ENCODE measurements around the gene HSP90AA1.
"Not testable (repeated sequence)": the region's sequence is repeated elsewhere in the genome, so short reads cannot be mapped to it uniquely, and the experiment has no call there.

Gene HSP90AA1

DNA sequence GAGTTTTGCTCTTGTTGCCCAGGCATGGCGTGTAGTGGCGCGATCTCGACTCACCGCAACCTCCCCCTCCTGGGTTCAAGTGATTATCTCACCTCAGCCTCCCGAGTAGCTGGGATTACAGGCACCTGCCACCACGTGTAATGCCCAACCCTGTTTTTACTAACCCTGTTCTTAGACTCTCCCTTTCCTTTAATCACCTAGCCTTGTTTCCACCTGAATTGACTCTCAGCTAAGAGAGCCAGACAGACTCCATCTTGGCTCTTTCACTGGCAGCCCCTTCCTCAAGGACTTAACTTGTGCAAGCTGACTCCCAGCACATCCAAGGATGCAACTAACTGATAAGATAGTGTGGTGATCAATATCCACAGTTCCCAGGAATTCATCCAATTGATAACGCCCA is 22.3 kb downstream of the HSP90AA1 start:
- DNase-seq: not testable (repeated sequence)

DNA sequence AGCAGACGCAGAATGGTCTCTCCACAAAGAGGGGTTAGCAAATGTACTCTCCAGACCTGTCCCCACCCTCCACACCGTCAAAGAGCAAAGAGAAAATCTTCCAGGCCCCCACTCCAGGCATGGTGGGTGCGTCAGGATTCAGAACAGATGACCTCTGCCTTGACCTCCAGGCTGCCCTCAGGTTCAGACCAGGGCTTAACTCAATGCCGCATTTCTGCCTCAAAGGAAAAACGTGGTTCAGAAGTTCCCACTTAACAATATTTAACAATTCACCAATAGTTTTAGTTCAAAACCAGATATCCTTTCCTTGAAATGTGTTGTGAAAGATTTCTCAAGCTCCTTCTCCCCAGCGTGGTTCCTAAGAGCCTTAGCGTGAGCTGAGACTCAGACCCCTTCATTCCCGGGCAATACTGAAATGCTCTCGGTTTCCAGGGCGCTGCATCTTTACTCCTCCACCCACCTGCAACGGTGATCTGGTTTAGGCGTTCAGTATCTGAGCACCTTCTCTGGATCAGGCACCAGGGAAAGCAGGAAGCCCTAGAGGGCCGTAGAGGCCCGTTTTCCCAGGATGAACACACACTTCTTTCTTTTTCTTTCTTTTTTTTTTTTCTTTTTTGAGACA is 22.9 kb downstream of the HSP90AA1 start:
- no peak for DNase-seq

DNA sequence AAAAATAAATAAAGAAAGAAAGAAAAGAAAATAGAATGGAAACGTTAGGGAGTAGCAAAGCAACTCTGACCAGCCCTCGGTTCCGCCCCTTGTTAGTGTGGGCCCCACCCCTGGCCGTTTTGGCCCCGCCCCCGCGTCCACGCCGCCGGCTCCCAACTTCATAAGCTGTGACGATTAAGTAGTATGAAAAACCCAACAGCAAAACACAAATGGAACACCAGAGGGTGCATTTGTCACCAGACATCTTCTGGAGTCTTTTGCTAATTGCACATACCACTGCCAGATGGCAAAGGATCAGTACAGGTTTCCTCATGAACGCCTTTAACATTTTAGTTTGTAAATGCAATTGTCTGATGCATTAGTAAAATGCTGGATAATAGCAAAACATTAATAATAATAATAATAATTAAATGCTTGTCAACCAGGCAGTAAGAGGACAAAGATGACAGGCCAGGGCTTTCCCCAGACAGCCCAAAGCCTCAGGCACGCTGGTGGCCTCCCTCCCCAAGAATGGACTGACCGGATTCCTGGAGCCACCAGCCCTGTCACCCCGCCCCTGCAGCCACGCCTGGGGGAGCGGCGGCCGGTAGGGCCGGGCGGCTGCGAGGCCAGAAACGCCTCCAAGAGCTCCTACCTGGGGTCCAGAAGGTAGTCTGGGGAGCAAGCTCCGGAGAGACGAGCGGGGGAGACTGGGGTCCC is 23.6 kb downstream of the HSP90AA1 start:
- DNase-seq: peak; percentile 57

- DNase-seq: no peak
Observed at GRCh38 chr14:102058961-102059360, 27.9 kb downstream of the HSP90AA1 start.

- no peak for DNase-seq
Observed at GRCh38 chr14:102058146-102058545, 28.7 kb downstream of the HSP90AA1 start.

- DNase-seq: no peak
Observed at GRCh38 chr14:102057480-102058114, 29.2 kb downstream of the HSP90AA1 start.

DNA sequence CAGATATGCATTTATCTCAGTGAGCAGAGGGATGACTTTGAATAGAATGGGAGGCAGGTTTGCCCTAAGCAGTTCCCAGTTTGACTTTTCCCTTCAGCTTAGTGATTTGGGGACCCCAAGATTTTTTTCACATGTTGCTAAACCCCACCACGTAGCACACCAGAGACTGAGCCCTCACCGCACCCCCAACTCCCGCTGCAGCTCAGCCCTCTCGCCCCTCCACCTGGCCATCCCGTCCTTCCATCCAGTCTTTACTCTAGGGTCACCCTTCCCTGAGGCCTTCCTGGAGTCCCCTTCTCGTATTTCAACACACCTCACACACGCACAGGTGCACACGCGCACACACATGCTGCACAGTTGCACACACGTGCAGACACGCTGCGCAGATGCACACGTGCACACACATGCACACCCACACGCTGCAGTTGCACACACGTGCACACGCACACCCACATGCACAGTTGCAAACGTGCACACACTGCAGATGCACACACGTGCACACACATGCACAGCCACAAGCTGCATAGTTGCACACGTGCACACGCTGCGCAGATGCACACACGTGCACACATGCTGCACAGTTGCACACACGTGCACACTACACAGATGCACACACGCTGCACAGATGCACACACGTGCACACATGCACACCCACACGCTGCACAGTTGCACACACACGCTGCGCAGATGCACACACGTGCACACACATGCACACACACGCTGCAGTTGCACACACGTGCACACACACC is 30.0 kb downstream of the HSP90AA1 start:
- DNase-seq: no peak

GRCh38 chr14:102055181-102055901 is 31.5 kb downstream of the HSP90AA1 start:
- DNase-seq: no peak

- DNase-seq: no peak
Observed at GRCh38 chr14:102052522-102052921, 34.3 kb downstream of the HSP90AA1 start.

- DNase-seq: no peak
Observed at GRCh38 chr14:102050625-102051024, 36.2 kb downstream of the HSP90AA1 start.

DNA sequence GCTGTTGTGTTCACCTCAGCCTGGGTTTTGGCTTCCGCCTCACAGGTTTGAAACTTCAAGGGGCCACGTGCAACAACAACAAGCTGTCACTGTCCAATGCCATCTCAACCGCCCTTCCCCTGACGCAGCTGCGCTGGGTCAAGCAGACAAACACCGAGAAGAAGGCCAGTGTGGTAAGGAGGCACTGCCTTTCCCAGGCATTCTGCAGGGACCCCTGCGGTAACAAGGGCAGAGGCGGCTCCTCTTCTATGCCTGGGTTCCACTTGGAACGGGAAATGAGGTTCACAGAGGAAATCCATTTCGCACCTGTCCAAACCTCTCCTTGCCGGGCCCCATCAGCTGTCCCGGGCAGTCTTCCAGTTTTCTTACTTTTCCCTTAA is 36.8 kb downstream of the HSP90AA1 start:
- DNase-seq: no peak

DNA sequence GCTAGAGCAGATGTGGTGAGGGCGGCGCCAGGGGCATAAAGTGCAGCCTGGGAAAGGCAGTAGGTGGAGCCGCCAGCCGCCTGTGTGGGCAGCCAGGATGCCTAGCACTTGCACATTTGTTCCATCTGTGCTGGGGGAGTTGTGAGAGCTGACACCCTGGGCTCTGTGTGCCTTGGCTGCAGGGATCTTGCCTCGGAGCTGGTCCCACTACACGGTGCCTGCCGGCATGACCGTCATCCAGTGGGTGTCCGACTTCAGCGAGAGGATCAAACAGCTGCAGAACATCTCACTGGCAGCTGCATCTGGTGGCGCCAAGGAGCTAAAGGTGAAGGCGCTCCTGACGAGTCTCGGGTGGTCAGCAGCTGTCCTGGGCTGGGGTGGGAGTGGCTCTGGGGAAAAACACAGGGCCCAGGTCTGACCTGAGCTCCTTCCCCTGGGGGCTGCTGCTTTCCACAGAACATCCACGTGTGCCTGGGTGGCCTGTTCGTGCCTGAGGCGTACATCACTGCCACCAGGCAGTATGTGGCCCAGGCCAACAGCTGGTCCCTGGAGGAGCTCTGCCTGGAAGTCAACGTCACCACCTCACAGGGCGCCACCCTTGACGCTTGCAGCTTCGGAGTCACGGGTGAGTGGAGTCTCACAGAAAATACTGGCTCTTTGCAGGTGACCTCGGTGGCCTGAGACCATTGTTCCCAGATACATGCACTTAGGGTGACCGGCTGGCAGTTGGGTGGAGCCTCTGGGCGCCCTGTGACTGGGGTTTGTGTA is 37.4 kb downstream of the HSP90AA1 start:
- no peak for DNase-seq

DNA sequence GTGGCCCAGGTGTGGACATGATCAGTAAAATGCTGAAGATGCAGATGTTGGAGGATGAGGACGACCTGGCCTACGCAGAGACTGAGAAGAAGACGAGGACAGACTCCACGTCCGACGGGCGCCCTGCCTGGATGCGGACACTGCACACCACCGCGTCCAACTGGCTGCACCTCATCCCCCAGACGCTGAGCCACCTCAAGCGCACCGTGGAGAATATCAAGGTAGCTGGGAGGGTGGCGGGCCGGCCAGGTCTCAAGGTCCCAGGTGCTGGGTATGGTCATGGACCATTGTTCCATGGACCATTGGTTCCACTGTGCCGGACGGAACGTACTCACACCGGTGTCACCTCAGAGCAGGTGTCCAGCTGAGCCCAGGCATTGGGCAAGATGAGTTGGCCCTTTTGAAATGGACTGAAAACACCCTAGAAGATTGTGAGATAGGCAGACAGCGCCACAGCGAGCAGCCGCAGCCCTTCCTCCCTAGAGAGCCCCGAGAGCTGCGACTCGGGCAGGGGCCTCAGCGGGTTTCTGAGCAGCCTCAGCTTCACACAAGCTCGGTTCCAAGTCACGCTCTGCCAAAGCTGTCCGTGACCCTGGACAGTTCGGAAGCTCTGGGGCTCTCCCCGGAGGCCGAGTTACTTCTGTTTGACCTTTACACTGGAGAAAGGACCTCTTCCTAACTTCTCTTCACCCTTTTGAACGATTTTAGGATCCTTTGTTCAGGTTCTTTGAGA is 38.9 kb downstream of the HSP90AA1 start:
- no peak for DNase-seq

DNA sequence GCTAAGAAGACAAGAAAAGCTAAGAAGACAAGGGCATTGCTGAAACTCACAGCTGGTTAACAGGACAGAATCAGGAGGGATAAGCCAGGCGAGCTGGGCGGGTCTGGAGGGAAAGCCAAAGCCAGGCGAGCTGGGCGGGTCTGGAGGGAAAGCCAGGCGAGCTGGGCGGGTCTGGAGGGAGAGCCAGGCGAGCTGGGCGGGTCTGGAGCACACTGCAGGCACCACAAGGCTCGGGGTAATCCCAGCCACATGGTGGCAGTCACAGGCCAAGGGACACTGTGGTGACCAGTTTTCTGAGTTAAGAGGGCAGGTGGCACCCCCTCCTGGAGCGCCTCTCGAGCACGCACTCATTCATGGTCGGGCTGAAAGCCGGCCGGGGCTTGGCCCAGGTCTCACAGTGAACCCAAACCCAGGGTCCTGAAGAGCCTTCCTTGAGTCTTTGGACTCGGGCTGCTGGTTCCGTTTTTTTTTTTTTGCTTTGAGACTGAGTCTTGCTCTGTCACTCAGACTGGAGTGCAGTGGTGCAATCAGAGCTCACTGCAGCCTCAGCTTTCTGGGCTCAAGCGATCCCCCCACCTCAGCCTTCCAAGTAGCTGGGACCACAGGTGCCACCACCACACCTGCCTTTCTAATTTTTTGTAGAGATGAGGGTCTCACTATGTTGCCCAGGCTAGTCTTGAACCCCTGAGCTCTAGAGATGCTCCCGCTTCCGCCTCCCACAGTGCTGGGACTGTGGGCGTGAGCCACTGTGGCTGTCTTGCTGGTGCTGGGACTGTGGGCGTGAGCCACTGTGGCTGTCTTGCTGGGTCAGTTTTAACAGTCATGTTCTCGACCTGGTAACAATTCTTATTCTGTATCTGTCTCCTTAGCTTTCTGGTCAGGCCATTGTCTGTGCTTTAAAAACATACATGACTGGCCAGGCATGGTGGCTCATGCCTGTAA is 40.2 kb downstream of the HSP90AA1 start:
- DNase-seq: no peak

- no peak for DNase-seq
Observed at GRCh38 chr14:102044566-102044965, 42.3 kb downstream of the HSP90AA1 start.

DNA sequence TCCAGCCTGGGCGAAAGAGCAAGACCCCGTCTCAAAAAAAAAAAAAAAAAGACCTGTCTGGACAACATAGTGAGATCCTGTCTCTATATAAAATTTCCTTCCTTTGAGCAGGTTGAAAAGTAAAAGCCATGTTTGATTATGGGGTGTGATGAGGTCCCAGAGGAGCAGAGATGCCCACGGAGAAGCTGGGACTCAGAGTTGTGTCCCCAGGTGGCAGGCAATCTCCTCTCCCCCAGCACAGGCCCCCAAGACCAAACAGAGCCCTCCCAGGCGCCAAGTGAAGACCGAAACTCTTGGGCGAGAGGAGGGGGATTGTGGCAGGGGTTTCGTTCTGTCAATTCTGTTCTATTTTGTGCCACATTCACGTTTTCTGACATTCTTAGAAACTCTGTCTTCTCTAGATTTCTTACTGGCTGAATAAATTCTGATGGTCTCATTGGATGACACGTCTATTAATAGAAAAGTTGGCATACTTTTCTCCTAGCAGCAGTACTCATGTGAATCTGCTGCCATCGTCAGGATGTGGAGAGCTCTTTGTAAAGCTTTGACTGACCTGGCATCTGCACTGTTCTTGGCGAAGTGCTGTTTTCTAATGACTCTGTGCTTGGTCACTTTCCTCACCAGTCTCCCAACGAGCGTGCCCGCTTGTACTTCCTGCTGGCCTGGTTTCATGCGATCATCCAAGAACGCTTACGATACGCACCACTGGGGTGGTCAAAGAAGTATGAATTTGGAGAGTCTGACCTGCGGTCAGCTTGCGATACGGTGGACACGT is 43.4 kb downstream of the HSP90AA1 start:
- DNase-seq: no peak

DNA sequence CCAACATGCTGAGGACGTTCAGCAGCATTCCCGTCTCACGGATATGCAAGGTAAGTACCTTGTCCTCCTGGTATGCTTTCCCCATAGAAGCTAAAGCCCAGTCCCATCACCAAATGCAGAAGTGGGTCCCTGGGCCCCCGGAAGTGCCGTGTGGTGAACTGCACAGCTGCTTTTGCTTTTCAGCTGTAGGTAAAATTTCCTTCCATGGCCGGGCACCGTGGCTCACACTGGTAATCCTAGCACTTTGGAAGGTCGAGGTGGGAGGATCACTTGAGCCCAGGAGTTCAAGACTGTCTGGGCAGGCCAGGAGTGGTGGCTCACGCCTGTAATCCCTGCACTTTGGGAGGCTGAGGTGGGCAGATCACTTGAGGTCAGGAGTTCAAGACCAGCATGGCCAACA is 44.1 kb downstream of the HSP90AA1 start:
- no peak for DNase-seq

GRCh38 chr14:102040153-102040552 is 46.7 kb downstream of the HSP90AA1 start:
- DNase-seq: no peak

DNA sequence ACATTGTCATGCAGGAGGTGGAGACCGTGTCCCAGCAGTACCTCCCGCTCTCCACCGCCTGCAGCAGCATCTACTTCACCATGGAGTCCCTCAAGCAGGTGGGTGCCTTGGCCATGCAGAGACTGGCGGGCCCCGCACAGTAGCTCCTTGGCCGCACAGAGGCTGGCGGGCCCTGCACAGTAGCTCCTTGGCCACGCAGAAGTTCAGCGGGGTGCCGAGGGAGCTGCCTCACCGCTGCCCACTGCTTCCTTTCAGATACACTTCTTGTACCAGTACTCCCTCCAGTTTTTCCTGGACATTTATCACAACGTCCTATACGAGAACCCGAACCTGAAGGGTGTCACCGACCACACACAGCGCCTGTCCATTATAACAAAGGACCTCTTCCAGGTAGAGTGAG is 47.7 kb downstream of the HSP90AA1 start:
- no peak for DNase-seq
